ENCODE data around the gene PDE4C.

Gene PDE4C

GRCh38 chr19:18257503-18258470, 31.5 kb upstream of the PDE4C start:
- DNase-seq (ENCODE audit: extremely low spot score): no peak
- TF ChIP-seq ARNT (IDR thresholded peaks at IDR 0.05): no peak
- TF ChIP-seq FOXM1 (IDR thresholded peaks at IDR 0.05; ENCODE audit: borderline replicate concordance): no peak
- TF ChIP-seq PKNOX1 (IDR thresholded peaks at IDR 0.05): no peak
- no peak for TF ChIP-seq BHLHE40 (IDR thresholded peaks at IDR 0.05; ENCODE audit: borderline replicate concordance)
- TF ChIP-seq SP1 (IDR thresholded peaks at IDR 0.05): no peak
- TF ChIP-seq L3MBTL2 (conservative IDR thresholded peaks at IDR 0.05): no peak
- ChIA-PET CTCF (no interaction called here), POLR2A (interaction anchor here (1.3 kb wide), 1 partner anchor 24 kb away, joined by 3 read pairs; the partner anchor contains the start of gene JUND)

- CTCF ChIA-PET: interaction anchor here (0.8 kb wide), 1 partner anchor 257 kb away, joined by 4 read pairs; no protein-coding TSS in a partner anchor
- no peak for DNase-seq (ENCODE audit: extremely low spot score)
- POLR2A ChIA-PET: interaction anchor here (1.2 kb wide), 1 partner anchor 25 kb away, joined by 3 read pairs; no protein-coding TSS in a partner anchor
- TF ChIP-seq PKNOX1 (IDR thresholded peaks at IDR 0.05): no peak
- no peak for TF ChIP-seq FOXM1 (IDR thresholded peaks at IDR 0.05; ENCODE audit: borderline replicate concordance)
- TF ChIP-seq SUZ12 (IDR thresholded peaks at IDR 0.05): no peak
- TF ChIP-seq L3MBTL2 (conservative IDR thresholded peaks at IDR 0.05): no peak
- no peak for TF ChIP-seq FOXA1 (IDR thresholded peaks at IDR 0.05)
- no peak for TF ChIP-seq BHLHE40 (IDR thresholded peaks at IDR 0.05; ENCODE audit: borderline replicate concordance)
- TF ChIP-seq ELF4 (IDR thresholded peaks at IDR 0.05): no peak
- TF ChIP-seq LEF1 (IDR thresholded peaks at IDR 0.05; ENCODE audit: borderline replicate concordance): no peak
- TF ChIP-seq FOXK2 (IDR thresholded peaks at IDR 0.05): no peak
- no peak for TF ChIP-seq TARDBP (IDR thresholded peaks at IDR 0.05)
- no peak for TF ChIP-seq SP1 (IDR thresholded peaks at IDR 0.05)
- TF ChIP-seq HDGF (IDR thresholded peaks at IDR 0.05; ENCODE audit: borderline replicate concordance): no peak
- no peak for TF ChIP-seq ZNF384 (IDR thresholded peaks at IDR 0.05)
- no peak for TF ChIP-seq CTBP1 (IDR thresholded peaks at IDR 0.05; ENCODE audit: borderline replicate concordance)
- TF ChIP-seq ARNT (IDR thresholded peaks at IDR 0.05): no peak
- TF ChIP-seq NFRKB (IDR thresholded peaks at IDR 0.05): no peak
Observed at GRCh38 chr19:18254546-18255503, 28.6 kb upstream of the PDE4C start.

- CTCF ChIA-PET: interaction anchor here (0.9 to 4.5 kb wide), 4 partner anchors 26 to 141 kb away, joined by 5 to 30 read pairs (median 12); partner anchors contain the start of gene RAB3A
- DNase-seq (ENCODE audit: extremely low spot score): no peak
- TF ChIP-seq ELF4 (IDR thresholded peaks at IDR 0.05): no peak
- POLR2A ChIA-PET: interaction anchor here (1.2 kb wide), 1 partner anchor 26 kb away, joined by 3 read pairs; no protein-coding TSS in a partner anchor
Observed at GRCh38 chr19:18253716-18254115, 27.5 kb upstream of the PDE4C start.

GRCh38 chr19:18253130-18253529, 26.9 kb upstream of the PDE4C start:
- CTCF ChIA-PET: interaction anchor here (0.9 to 4.5 kb wide), 6 partner anchors 27 to 140 kb away, joined by 3 to 30 read pairs (median 6); partner anchors contain the start of gene RAB3A
- POLR2A ChIA-PET: interaction anchor here (1.0 to 2.1 kb wide), 2 partner anchors 29 to 102 kb away, joined by 3 to 5 read pairs; no protein-coding TSS in a partner anchor
- TF ChIP-seq SP1 (IDR thresholded peaks at IDR 0.05): no peak
- TF ChIP-seq ARNT (IDR thresholded peaks at IDR 0.05): no peak
- no peak for TF ChIP-seq L3MBTL2 (conservative IDR thresholded peaks at IDR 0.05)
- TF ChIP-seq HDGF (IDR thresholded peaks at IDR 0.05; ENCODE audit: borderline replicate concordance): no peak
- no peak for TF ChIP-seq ELF4 (IDR thresholded peaks at IDR 0.05)
- TF ChIP-seq FOXM1 (IDR thresholded peaks at IDR 0.05; ENCODE audit: borderline replicate concordance): no peak
- no peak for TF ChIP-seq PKNOX1 (IDR thresholded peaks at IDR 0.05)
- TF ChIP-seq NFRKB (IDR thresholded peaks at IDR 0.05): no peak
- TF ChIP-seq FOXA1 (IDR thresholded peaks at IDR 0.05): no peak
- no peak for TF ChIP-seq SUZ12 (IDR thresholded peaks at IDR 0.05)
- TF ChIP-seq FOXK2 (IDR thresholded peaks at IDR 0.05): no peak
- no peak for DNase-seq (ENCODE audit: extremely low spot score)

- no peak for TF ChIP-seq FOXM1 (IDR thresholded peaks at IDR 0.05; ENCODE audit: borderline replicate concordance)
- POLR2A ChIA-PET: interaction anchor here (1.0 to 2.1 kb wide), 5 partner anchors 28 to 101 kb away, joined by 3 to 5 read pairs (median 3); no protein-coding TSS in a partner anchor
- DNase-seq (ENCODE audit: extremely low spot score): no peak
- CTCF ChIA-PET: interaction anchor here (0.5 to 4.5 kb wide), 13 partner anchors 9 to 445 kb away, joined by 3 to 30 read pairs (median 3); partner anchors contain the start of gene RAB3A
Observed at GRCh38 chr19:18252370-18252717, 26.1 kb upstream of the PDE4C start.

Data from HEK293T (cell line).